Breast epithelium (tissue), 4 donors: ENCODE results near the gene IRS1. TPM values are rescaled to one million over a fixed set of nuclear protein-coding genes. Genes with fewer than 3 reads are reported as not detected.
A peak's percentile ranks its signal among the peaks of the same experiment; 100 is the strongest.
"Not testable (repeated sequence)": the region's sequence is repeated elsewhere in the genome, so short reads cannot be mapped to it uniquely, and the experiment has no call there.

Source experiments
- DNase-seq, 2 donors: peaks; one replicate each; pipeline ENCODE4 v3.0.0-alpha.2; 2019; ENCODE audit warnings: low spot score in 2 of 2
- H3K27ac ChIP-seq, 2 donors: fragments of 200-600 bp; sonication (generic) in 1 of 2; one replicate each; pipeline ENCODE4 v1.5.1; 2016 to 2019; ENCODE audit warnings: mild to moderate bottlenecking in 1 of 2
- H3K27me3 ChIP-seq, 2 donors: fragments of 200-600 bp; sonication (generic) in 1 of 2; one replicate each; pipeline versions ENCODE4 v1.5.1 to v1.6.0; 2017 to 2019; ENCODE audit warnings: control low read depth in 1 of 2, mild to moderate bottlenecking in 1 of 2
- H3K36me3 ChIP-seq: fragments of 200-600 bp; one replicate; pipeline ENCODE4 v1.5.1; 2019
- H3K4me1 ChIP-seq, 2 donors: fragments of 200-600 bp; sonication (generic); one replicate each; pipeline ENCODE4 v1.5.1; 2016 to 2019; ENCODE audit warnings: control low read depth in 1 of 2
- H3K4me3 ChIP-seq, 3 donors: fragments of 200-600 bp; sonication (generic); 1 replicate in 2 of 3; 2 replicates in 1 of 3; pipeline ENCODE4 v1.5.1; 2016 to 2019; ENCODE audit warnings: mild to moderate bottlenecking in 3 of 3, moderate library complexity in 2 of 3
- H3K9me3 ChIP-seq, 2 donors: fragments of 200-600 bp; sonication (generic) in 1 of 2; one replicate each; pipeline ENCODE4 v1.5.1; 2016 to 2019; ENCODE audit warnings: control low read depth in 1 of 2
- CTCF ChIP-seq, 3 donors: fragments of 450-650 bp; IDR thresholded peaks; one replicate each; pipeline ENCODE4 v1.5.1; 2016 to 2017; ENCODE audit warnings: antibody characterized with exemption in 3 of 3, mild to moderate bottlenecking in 3 of 3, moderate library complexity in 3 of 3
- POLR2A ChIP-seq: fragments of 450-650 bp; IDR thresholded peaks from one replicate; pipeline ENCODE4 v1.6.1; 2016; ENCODE audit warnings: antibody characterized with exemption, mild to moderate bottlenecking, moderate library complexity
- POLR2AphosphoS5 ChIP-seq, 3 donors: sonication (generic); formaldehyde crosslinking; IDR thresholded peaks; one replicate each; pipeline ENCODE4 v1.6.1; 2017; ENCODE audit warnings: antibody characterized with exemption in 3 of 3
- intact Hi-C: fragments of 100-400 bp; cut with DNase I; formaldehyde crosslinking; loops from one replicate; pipeline ENCODE4 v1.15.1; 2023; ENCODE audit warnings: low total_unique reads
- total RNA-seq, 3 donors: library from RNA; depleted of rRNA; stranded (reverse); fragments of >200 nt; gene quantifications; one replicate each; pipeline ENCODE4 v1.1.0, GENCODE V29; 2016

Gene IRS1
- total RNA-seq, 3 donors from 2014 or later, result 18.4 to 48.3 (median 22.3) TPM

DNA sequence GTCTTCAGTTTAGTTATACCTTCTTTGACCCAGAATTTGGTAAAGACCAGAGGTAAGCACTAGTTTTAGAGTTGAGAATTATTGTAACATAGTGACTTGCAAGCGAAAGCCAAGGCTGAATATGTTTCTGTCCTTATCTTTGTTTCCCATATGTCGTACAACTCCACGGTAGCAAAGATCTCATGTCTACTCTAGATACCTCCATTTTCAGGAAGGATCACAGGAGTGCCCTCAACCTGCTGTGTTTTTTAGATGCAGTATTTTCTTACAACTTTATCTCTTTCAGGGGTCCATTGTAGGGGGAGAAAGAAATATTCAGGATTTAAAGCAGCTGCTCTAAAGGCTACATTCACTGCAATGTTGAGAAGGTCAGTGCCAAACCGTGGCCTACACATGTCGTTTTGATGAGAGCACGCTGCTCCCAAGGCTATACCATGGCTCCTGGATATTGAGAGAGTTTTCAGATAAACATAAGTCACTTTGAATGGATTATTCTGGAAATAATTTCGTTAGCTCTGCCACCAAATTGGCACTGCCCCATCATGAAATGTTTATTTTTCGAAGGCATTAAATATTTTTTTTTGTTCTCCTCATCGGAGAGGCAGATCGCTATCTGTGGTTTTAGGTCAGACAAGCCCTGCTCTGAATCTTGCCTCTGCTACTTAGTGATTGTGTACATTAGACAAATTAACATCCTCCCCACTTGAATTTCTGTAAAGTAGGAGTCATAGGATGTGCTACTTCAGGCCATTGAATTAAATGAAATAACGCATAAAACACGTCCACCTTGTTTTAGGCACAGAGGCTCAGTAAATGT lies 38.4 kb upstream of the IRS1 start:
- no peak overlapping the region for H3K4me3 ChIP-seq
- no peaks in the 10 kb centered on the region for H3K27me3 ChIP-seq
- no peak for TF ChIP-seq POLR2AphosphoS5 (IDR thresholded peaks at IDR 0.05)
- no peak for TF ChIP-seq POLR2A
- TF ChIP-seq CTCF (IDR thresholded peaks at IDR 0.05), result no peak
- H3K36me3 ChIP-seq, result no peaks in the 10 kb centered on the region
- intact Hi-C loops, result no loop called here
- peaks cover 0 to 8% of the 10 kb centered on the region in 2 donors for H3K4me1 ChIP-seq
- H3K9me3 ChIP-seq, result no peaks in the 10 kb centered on the region
- DNase-seq, result no peak
- no peak overlapping the region for H3K27ac ChIP-seq

- H3K4me3 ChIP-seq, result no peak overlapping the region
- TF ChIP-seq CTCF (IDR thresholded peaks at IDR 0.05) (no peak), POLR2A (no peak), POLR2AphosphoS5 (IDR thresholded peaks at IDR 0.05) (no peak)
- peak overlapping the region; percentile 20 to 99 for H3K27ac ChIP-seq
- H3K9me3 ChIP-seq, result no peaks in the 10 kb centered on the region
- no peaks in the 10 kb centered on the region for H3K36me3 ChIP-seq
- peaks cover 0 to 8% of the 10 kb centered on the region in 2 donors for H3K4me1 ChIP-seq
- DNase-seq, result no peak
- intact Hi-C loops, result no loop called here
- no peaks in the 10 kb centered on the region for H3K27me3 ChIP-seq
Observed at GRCh38 chr2:226837334-226837733, 37.7 kb upstream of the IRS1 start.

DNA sequence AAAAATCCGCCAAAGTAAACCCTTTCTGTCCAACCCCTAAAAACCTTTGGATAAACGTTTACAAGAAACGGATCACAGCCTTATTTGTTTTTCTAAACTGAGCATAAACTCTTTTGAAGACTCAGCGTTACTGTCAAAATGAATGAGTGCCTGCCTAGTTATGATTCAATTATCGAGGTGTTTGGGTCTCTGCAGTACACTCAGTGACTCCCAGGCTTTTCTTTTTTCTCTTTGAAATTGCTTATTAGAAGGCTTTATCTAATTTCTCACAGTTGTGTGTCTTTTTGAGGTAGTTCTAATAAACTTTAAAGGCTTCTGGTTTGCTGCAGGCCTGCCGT lies 36.9 kb upstream of the IRS1 start:
- TF ChIP-seq POLR2AphosphoS5 (IDR thresholded peaks at IDR 0.05) (no peak), CTCF (IDR thresholded peaks at IDR 0.05) (no peak), POLR2A (no peak)
- intact Hi-C loops, result no loop called here
- H3K27me3 ChIP-seq, result no peaks in the 10 kb centered on the region
- no peaks in the 10 kb centered on the region for H3K9me3 ChIP-seq
- peaks cover 0 to 8% of the 10 kb centered on the region in 2 donors for H3K4me1 ChIP-seq
- no peak for DNase-seq
- H3K27ac ChIP-seq, result peak overlapping the region; percentile 99
- peak overlapping the region; percentile 81 to 86 (median 85) for H3K4me3 ChIP-seq
- H3K36me3 ChIP-seq, result no peaks in the 10 kb centered on the region

- peaks cover 0 to 8% of the 10 kb centered on the region in 2 donors for H3K4me1 ChIP-seq
- intact Hi-C loops, result no loop called here
- H3K9me3 ChIP-seq, result no peaks in the 10 kb centered on the region
- no peaks in the 10 kb centered on the region for H3K36me3 ChIP-seq
- no peak for TF ChIP-seq CTCF (IDR thresholded peaks at IDR 0.05)
- peak; percentile 84 to 95 (median 92) for TF ChIP-seq POLR2AphosphoS5 (IDR thresholded peaks at IDR 0.05)
- no peaks in the 10 kb centered on the region for H3K27me3 ChIP-seq
- DNase-seq, result peak; percentile 86 to 91
- H3K4me3 ChIP-seq, result peak within 1 kb of the TSS; percentile 81 to 86 (median 85)
- H3K27ac ChIP-seq, result peak within 1 kb of the TSS; percentile 99
Observed at GRCh38 chr2:226835796-226836547, 36.4 kb upstream of the IRS1 start, which contains the start of gene RHBDD1. Gene RHBDD1 (plus strand): TSS chr2:226836054. CDS start chr2:226864694, 28,640 bp downstream.

DNA sequence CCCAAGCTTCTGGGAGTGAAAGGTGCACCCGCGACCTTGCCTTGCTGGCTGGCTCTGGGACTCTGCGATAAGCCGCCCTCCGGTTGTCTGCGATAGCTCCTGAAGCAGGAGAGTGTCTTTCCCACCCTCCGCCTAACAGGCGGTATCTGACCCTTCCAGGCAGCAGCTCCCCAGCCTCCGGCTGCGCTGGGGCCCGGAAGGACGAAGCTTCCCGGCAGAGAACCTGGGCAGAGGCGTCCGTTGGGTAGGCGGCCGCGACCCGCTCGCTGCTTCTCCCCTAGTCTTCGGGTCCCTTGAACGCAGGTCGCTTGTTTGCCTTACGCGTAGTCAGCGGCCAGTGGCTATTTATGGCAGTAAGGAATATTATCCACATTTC lies 35.8 kb upstream of the IRS1 start:
- Histone ChIP-seq H3K27ac (peak overlapping the region; percentile 99), H3K9me3 (no peaks in the 10 kb centered on the region), H3K4me1 (peaks cover 0 to 8% of the 10 kb centered on the region in 2 donors), H3K36me3 (no peaks in the 10 kb centered on the region), H3K4me3 (peak overlapping the region; percentile 81 to 86 (median 85)), H3K27me3 (no peaks in the 10 kb centered on the region)
- peak in 1 of 2 donors; percentile 21 for DNase-seq
- TF ChIP-seq CTCF (IDR thresholded peaks at IDR 0.05) (no peak), POLR2A (no peak), POLR2AphosphoS5 (IDR thresholded peaks at IDR 0.05) (no peak)
- intact Hi-C loops, result no loop called here

DNA sequence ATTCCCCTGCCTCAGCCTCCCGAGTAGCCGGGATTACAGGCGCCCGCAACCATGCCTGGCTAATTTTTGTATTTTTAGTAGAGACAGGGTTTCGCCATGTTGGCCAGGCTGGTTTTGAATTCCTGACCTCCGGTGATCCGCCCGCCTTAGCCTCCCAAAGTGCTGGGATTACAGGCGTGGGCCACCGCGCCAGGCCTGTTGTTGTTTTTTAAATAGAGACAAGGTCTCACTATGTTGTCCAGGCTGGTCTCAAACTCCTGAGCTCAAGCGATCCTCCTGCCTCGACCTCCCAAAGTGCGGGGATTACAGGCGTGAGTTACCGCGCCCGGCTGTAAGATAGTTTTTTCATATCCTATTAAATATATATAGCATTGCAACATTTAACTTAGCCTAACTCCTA lies 35.3 kb upstream of the IRS1 start:
- H3K36me3 ChIP-seq, H3K9me3 ChIP-seq, DNase-seq, H3K27ac ChIP-seq, H3K4me1 ChIP-seq, intact Hi-C loops, H3K27me3 ChIP-seq: not testable (repeated sequence)
- H3K4me3 ChIP-seq, result peak overlapping the region in 2 of 3 donors; percentile 81 to 86
